Measurements from ENCODE around the gene GPR21.

DNA sequence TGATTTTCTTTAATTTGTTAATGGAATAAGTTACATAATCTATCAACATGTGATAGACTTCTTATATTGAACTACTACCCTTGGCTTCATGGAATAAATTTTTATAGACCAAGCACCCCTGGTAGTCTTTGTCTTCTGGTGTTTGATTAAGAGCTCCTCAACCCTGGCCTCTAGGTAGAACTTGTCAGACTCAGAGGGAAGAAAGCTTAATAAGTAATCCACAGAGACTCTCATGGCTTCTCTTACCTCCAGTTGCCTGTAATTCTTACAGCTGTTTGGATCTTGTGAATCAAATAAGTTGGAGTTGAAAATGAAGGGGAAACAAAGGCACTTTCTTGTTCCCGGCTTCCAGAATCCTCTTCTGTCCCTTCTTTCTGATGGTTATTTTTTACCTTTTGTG is 7.0 kb upstream of the GPR21 start:
- TF ChIP-seq, protein P1, sequence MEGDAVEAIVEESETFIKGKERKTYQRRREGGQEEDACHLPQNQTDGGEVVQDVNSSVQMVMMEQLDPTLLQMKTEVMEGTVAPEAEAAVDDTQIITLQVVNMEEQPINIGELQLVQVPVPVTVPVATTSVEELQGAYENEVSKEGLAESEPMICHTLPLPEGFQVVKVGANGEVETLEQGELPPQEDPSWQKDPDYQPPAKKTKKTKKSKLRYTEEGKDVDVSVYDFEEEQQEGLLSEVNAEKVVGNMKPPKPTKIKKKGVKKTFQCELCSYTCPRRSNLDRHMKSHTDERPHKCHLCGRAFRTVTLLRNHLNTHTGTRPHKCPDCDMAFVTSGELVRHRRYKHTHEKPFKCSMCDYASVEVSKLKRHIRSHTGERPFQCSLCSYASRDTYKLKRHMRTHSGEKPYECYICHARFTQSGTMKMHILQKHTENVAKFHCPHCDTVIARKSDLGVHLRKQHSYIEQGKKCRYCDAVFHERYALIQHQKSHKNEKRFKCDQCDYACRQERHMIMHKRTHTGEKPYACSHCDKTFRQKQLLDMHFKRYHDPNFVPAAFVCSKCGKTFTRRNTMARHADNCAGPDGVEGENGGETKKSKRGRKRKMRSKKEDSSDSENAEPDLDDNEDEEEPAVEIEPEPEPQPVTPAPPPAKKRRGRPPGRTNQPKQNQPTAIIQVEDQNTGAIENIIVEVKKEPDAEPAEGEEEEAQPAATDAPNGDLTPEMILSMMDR (IDR thresholded peaks at IDR 0.05), result no peak
- TF ChIP-seq POLR2A (IDR thresholded peaks at IDR 0.05) (no peak), POLR2AphosphoS5 (IDR thresholded peaks at IDR 0.05) (no peak), EP300 (IDR thresholded peaks at IDR 0.05) (no peak)

Data from stomach (tissue), 4 donors.